GM21737 (cell line): ENCODE data around the gene SLC30A4.

Source experiments
- ATAC-seq: cut with Tn5 transposase; IDR thresholded peaks from one replicate; pipeline ENCODE4 v1.9.1; 2021; ENCODE audit warnings: mild to moderate bottlenecking, moderate library complexity; ENCODE audit not compliant: unreplicated experiment

The SLC30A4 gene

DNA sequence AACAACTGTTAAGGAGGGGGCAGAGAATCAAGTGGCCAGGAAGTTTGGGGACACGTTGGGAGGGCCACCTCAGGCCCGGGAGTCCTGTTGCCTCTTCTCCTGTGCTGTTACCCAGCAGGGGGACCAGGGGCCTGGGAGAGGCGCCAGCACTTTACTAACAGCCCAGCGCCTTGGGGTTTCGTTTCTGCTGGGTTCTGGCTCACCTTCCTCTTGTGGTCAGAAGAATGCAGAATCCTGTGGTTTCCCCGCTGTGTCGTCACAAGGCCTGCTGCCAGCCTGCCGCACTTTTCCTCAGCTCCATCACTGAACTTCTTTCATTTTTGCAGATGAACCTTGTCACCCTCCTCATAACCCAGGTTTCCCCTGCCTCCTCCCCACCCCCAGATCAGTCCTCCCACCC, 67.7 kb downstream of the SLC30A4 start:
- peak; percentile 49 for ATAC-seq

DNA sequence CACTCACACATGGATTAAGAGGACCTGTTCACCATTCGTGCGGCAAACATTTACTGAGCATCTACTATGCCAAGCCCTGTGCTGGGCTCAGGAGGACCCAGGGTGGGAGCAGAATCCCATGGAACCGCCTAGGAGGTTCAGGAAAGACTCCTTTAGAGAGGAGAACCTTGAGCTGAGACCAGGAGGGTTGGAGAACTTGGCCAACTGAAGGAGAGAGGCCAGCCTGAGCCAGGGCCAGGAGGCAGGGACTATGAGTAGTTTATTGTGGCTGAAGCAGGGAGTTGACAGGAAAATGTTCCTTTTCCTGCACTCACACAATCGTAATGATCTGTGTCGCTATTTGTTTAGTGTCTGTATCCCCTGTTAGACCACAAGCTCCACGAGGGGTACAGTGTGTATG, 71.3 kb downstream of the SLC30A4 start:
- ATAC-seq = no peak

DNA sequence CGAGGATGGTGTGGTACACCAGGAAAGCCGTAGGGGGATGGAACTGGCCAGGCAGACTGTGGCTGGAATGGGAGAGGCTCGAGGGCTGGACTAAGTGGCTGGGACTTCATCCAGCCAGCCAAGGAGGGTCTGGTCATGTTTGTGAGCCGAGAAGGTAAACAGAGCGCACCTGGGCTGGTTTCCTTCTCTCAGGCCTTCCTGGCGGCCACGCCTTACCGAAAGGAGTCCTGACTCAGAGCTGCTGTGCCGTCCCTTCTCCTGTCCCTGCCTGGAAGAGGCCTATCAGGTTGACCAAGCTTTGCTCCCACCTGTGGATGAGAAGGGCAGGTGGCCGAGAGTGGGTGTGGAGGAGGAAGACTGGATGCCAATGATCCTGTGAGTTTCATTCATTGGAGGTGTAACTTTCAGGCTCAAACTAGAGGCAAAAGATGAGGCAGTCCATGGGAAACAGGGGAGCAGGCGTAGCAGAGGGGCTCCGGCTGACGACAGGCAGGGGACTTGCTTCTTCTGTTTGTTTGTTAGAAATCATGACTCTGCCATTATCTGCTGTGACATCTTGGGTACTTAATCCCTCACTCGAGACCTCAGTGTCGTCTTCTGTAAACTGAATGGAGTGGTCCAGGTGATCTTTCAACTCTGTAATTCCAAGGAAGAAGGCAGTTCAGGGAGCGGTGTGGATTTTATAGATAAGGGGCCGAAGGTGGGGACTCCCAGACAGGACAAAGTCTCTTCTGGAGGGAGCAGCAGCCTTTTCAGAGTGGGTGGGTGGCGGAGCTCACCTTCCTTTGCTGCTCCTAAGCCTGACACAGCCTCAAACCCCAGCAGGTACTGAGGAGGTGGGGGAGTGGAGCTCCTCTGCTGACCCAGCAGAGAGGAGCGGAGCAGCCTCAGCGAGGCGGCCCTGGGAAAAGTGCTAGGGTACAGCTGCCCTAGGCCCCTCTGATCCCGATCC, 72.4 kb downstream of the SLC30A4 start:
- ATAC-seq = no peak

DNA sequence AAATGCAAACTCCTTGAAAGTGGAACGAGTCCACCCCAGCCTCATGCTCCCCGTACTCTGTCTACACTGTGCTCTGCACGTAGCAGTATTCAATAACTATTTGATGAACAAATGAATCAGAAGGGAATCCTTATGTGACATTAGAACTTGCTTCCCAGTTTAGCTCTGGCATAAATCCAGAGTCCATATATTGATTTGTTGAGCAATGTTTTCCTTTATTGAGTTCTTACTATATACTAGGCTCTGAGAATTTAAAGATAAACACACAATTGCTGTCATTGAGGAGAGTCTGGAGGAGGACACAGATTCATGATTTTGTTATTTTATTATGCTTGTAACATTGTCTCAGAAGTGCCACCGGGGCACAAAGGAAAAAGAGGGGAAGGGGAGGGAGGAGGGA, 73.2 kb downstream of the SLC30A4 start:
- no peak for ATAC-seq

DNA sequence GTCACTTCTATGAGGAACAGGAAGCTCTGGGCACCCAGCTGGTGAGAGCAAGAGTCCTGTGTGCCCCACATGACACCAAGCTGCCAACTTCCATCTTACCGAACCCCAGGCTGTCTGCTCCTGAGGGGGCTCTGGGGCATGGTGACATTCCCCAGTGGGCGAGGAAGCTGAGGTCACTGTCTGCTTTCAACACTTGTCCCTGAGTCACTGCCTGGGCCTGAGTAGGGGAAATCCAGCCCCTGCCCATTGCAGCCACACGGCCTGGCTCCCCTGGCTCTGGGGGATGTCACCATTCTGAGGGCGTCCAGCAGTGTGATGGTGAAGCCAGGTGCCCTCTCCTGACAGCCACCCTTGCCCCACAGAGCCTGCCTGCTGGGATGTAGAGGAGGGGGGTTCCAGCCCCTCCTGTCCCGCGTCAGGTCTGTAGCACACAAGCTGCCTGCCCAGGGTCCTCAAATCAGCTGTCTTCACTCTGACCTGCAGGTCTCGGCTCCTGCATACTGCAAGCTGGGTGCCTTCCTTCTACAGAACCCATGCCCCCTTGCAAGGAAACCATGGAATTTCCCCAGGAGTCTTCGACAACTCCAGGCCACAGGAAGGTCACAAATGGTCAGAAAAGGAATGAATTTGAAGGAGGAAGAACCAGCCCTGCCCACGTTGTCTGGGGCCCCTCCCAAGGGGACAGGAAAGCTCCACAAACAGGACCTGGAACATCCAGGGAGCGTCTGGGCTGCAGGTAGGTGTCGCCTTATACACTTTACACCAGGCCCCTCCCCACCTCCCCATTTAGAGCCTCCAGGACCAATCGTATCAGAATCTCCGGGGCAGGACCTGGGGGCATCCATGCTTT, 74.3 kb downstream of the SLC30A4 start:
- ATAC-seq = no peak

DNA sequence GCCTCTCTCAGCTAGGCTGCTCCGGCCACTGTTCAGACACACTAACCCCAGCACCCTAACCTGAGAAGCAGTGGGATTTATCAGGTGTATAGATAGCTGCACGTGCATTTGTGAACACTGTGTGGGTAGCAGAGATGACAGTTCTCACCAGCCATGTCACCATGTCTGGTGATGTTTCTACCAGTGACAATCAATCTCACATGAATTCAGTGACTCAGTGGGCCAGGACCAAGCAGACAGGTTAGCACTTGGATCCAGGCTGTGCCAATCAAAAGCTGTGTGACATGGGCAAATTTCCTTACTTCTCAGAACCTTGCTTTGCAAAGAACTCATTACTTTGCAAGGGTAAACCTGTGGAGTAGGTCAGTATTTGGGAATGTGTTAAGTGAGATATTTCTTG, 78.9 kb downstream of the SLC30A4 start:
- ATAC-seq = no peak

DNA sequence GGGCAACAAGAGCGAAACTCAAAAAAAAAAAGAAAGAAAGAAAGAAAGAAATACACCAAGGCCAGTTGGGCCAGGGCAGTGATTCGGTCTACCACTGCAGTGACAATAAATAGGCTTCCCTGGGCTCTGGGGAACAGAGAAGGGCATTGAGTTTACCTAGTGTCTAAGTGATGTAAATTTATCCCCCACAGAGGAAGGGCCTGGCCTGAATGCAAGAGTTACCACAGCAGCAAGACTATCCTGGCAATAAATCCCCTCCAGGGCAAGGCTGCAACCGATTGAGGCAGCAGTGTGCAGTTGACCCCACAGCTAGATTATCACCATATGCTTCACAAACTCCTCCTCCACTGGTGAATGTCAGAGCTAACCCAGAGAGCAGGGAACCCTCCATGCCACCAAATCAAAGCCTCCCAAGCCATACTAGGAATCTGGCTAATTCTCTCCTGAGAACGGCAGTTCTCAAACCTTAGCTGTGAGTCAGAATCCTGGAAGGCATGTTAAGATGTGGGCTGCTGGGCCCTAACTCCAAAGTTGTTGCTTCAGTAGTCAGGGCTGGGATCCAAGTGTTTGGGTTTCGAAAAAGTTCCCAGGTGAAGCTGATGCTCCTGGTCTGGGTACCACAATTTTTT, 79.9 kb downstream of the SLC30A4 start:
- no peak for ATAC-seq

DNA sequence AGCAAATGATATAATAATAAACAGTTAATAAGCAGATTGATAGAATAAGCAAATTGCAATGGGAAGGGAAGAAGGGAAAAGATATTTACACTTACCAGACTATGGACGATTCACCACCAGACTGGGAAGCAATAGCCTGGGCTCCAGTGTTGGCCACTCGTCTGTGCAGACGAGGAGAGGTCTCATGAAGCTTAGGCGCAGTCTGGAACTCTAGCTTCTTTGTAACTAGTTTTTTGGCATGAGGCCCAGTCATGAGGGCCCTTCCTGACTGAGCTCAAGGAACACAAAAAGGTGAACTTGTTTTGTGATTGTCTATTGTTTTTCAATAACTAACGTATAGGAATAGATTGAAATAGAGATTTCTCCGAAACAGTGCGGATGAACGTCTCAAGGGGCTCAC, 80.9 kb downstream of the SLC30A4 start:
- no peak for ATAC-seq

DNA sequence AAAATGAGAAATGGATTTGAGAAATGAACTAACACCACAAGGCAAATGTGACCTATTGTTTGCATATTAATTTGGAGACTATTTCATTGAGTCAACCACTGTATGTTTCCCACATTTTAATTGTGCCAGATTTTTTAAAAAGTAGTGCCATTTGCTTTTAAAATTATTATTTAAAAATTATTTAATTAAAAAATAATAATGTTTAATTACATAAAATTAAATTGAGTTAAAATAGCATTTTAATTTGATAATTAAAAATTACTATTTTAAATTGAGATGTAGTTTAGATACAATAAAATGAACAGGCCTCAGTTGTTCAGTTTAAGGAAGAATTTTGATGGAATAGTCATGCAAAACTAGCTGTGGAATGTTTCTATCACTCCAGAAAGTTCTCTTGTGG, 81.5 kb downstream of the SLC30A4 start:
- no peak for ATAC-seq

DNA sequence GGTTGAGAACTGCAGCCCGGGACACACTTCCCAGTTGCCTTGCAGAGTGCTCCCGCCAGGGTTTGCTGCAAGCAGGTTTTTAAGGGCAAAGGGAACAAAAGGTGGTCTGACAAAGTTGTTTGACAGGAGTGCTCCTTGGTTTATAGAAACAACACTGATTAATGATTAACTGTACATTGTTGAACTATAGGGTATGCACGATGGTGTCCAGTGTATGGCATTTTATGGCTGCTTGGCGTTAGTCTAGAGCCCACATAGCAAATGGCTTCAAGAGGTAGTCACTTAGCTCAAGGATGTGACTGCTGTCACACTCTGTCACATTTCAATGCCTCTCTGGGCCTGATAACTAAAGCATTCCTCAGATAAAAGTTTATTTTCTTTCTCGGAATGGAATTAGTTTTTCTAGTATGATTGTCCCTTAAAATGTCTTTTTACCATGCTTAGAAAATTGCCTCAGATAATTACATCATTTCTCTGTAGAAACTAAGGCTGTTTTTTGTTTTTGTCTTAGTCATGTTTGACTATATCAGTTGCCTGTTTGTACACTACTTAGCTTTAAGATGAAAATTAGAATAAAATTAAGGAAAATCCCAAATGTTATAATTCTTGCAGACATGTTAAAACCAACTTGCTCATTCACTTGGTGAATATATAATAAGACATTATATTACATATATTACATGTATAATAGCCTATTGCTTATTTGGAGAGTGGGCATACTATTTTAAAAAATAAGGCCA, 82.9 kb downstream of the SLC30A4 start:
- no peak for ATAC-seq

DNA sequence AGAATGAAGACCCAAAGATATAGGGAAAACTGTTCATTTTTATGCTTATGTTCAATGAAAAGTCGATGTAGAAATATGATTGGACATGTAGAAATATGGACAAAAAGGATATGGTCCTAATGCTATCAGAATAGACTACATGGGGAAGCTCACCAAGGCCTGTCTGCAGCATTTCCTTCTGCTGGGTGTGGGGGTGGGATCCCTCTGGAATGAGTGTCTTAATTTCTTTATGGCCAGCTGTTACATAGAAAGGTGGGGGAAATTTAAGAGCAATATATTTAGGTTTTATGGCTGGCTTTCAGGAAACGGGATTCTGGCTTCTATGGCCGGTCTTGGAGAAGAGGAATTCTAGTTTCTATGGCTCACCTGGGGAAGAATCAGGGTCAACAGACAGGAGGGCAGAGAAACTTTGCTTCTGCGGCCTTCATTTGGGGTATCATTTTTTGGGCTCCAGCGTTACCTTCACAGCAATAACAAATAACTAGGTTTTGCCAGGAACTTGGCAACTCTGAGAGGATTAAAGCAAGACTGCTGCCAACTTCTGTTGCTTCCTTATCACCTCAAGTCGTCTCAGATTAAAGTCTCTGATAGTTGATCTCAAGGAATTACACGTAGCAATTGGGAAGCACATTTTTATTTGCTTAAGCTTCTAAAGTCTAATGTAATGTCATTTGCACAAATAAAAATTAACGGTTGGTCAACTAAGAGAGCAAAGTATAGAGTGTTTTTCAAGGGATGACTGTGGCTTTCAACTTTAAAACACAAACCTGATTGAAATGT, 87.2 kb downstream of the SLC30A4 start:
- ATAC-seq = no peak

DNA sequence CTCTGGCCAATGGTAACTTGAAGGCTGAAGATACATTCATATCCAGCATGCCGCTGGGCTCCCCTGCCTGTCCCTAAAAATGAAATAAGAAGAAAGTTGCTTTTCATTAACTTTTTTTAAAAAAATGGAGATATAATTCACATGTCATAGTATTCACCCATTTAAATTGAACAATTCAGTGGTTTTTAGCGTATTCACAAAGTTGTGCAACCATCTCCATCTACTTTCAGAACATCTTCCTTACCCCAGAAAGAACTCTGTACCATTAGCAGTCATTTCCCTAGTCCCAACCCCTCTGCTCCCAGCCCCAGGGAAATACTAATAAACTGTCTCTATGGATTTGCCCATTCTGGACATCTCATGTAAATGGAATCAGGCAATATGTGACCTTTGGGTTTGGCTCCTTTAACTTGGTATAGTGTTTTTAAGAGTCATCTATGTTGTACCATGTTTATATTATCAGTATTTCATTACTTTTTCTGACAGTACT, 88.4 kb downstream of the SLC30A4 start:
- no peak for ATAC-seq

DNA sequence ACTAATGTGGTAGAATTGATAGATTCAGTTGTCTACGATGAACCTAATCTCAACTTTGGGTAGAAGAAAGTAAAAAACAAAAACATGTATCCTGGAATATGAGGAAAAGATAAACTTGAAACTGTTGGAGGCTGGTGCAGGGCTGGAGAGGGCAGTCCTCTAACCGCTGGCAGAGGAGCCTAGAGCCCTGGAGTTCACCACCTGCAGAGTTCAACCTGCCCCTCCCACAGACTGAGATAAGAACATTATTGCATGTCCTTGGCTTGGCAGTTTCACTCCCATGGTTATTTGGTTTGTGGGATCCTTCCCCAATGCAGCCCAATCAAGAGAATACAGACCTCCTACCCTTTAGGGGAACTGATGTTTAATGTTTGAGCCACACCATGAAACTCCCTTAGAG, 91.0 kb downstream of the SLC30A4 start:
- no peak for ATAC-seq

DNA sequence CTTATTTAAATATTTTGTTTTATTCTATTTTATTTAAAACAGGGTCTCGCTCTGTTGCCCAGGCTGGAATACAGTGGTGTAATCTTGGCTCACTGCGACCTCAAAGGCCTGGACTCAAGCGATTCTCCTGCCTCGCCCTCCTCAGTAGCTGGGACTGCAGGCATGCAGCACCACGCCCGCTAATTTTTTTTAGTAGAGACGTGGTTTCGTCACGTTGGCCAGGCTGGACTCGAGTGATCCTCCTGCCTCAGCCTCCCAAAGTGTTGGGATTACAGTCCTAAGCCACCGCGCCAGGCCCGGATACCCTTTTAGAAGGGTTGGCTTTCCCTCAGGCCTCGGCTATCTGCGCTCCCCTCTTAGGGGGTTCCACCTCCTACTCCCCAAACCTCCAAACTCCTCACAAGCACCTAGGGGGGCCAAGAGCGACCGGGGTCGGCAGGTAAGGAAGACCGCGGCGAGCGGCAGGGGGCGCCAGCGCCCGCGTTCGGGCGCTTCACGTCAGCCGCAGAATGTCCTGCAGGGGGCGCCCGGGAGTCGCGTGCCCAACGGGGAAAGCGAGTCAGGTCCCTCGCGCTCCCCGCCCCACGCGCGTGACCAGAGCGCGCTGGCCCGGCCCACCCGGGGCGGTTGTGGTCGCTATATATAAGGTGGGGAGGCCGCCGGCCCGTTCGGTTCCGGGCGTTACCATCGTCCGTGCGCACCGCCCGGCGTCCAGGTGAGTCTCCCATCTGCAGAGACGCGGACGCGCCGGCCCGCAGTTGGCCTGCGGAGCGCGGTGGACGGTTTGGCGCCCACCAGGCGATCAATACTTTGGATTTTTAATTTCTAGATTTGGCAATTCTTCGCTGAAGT, 92.4 kb downstream of the SLC30A4 start:
- peak; percentile 87 for ATAC-seq
